Activated CD4-positive, CD25-positive, alpha-beta regulatory T cell treated with anti-CD3 and anti-CD28 coated beads, Interleukin-2, amount 50 U/mL, for 16 hours (primary cell): ENCODE measurements around the gene SPP1.

Source experiments
- DNase-seq: peaks from one replicate; pipeline ENCODE4 v3.0.0-alpha.2; 2020; ENCODE audit warnings: low read depth, low spot score

SPP1 gene

DNA sequence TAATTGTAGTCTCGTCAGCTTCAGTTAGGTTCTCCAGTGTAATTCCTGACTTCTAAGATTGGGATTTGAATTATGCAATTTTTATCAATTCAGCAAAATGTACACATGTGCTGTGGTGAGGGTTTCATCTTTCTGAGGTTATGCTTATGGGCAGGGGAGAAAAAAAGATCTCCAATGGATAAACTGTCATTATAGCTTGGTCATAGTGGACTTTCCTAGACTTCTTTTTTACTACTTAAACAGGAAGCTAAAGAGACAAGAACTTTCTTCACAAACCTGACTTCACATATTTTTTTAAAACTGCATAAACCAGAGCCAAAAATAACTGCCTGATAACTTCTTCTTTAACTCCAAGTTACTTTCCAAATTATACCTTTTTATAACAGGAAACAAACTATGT, 21.7 kb upstream of the SPP1 start:
- no peak for DNase-seq

- no peak for DNase-seq
Measured at GRCh38 chr4:87956501-87956900, 19.0 kb upstream of the SPP1 start.

- DNase-seq = no peak
Measured at GRCh38 chr4:87957061-87957460, 18.5 kb upstream of the SPP1 start.

DNA sequence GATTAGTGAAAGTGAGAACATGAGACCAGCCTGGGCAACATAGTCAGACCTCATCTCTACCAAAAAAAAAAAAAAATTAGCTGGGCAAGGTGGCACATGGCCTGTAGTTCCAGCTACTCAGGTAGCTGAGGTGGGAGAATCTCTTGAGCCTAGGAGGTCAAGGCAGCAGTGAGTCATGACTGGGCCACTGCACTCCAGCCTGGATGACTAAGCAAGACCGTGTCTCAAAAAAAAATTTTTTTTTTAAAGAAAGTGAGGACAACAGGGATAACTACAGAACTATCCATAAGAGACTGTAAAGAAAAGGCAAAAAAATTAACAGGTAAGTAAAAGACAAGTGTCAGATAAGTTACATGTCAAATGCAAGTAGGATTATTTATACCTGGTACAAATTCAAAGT, 13.5 kb upstream of the SPP1 start:
- DNase-seq = no peak

- no peak for DNase-seq
Measured at GRCh38 chr4:87962398-87963146, 12.9 kb upstream of the SPP1 start.

- DNase-seq = no peak
Measured at GRCh38 chr4:87965501-87965975, 10.0 kb upstream of the SPP1 start.

DNA sequence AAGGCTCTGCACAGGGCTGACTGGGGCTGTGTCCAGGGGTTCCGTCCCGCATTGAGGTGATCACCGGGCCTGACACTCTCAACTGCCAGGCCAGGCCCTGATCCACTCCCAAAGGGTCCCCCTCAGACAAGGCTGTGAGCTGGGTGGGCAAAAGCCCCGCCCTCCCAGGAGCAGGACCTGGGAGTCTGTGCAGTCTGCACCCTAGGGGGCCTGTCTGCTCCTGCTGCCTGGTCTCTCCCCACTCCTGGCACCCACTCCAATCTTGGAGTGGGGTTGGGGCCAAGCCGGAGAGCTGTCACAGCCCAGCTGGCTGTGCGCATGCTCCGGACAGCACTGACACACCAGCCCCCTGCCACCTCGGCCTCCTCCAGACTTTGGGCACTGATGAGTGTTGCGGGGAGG, 9.4 kb upstream of the SPP1 start:
- DNase-seq = no peak

- DNase-seq = no peak
Measured at GRCh38 chr4:87967193-87967592, 8.3 kb upstream of the SPP1 start.

DNA sequence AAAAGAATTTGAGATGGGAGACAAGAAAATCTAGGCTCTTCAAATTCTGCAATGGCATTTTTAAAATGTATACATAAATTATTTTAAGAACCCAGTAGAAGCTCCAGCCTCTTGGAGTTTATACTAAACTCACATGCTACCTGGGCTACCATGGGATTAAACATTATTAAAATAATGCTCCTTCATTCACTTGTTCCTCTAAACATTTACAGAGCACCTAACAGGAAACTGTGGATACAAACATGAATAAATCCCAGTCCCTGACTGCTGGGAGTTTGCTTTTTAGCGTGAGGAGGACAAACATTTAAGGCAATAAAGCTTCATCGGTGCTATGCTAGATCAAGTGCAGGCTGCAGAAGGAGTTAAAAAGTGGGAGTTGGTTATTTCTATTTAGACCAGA, 5.4 kb upstream of the SPP1 start:
- no peak for DNase-seq

GRCh38 chr4:87971866-87972265, 3.6 kb upstream of the SPP1 start:
- DNase-seq = no peak

- DNase-seq = no peak
Measured at GRCh38 chr4:87973283-87974169, 2.0 kb upstream of the SPP1 start.

DNA sequence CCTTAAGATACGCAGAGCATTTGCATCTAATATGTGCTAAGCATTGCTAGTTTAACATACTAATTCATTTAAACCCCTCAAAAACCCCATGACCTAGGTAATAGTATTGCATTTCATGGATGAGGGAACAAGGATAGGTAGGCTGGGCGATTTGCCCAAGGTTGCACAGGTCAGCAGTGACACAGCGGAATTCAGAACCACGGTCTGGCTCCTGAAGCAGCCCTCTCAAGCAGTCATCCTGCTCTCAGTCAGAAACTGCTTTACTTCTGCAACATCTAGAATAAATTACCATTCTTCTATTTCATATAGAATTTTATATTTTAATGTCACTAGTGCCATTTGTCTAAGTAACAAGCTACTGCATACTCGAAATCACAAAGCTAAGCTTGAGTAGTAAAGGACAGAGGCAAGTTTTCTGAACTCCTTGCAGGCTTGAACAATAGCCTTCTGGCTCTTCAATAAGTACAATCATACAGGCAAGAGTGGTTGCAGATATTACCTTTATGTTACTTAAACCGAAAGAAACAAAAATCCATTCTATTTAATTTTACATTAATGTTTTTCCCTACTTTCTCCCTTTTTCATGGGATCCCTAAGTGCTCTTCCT, 555 bp upstream of the SPP1 start:
- DNase-seq = no peak

GRCh38 chr4:87977521-87978278, 2.2 kb downstream of the SPP1 start:
- DNase-seq = no peak

GRCh38 chr4:87978681-87979080, 3.2 kb downstream of the SPP1 start:
- DNase-seq = no peak

DNA sequence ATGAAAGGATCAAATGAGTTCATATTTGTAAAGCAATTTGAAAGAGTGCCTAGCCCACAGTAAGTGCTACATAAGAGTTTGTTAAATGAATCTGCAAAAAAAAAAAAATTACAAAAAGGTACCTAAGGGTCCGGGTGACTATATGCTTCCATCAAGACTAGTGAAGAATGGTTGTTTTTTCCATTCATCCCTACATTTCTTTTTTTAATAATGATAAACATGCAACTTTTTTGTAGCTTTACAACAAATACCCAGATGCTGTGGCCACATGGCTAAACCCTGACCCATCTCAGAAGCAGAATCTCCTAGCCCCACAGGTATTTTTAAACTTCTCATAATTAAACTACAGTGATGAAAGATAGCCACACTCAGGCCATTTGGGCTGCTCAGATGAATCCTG, 4.3 kb downstream of the SPP1 start:
- DNase-seq = no peak

GRCh38 chr4:87981486-87981885, 6.0 kb downstream of the SPP1 start:
- no peak for DNase-seq

- no peak for DNase-seq
Measured at GRCh38 chr4:87982036-87982435, 6.5 kb downstream of the SPP1 start.

- no peak for DNase-seq
Measured at GRCh38 chr4:87982446-87983010, 7.0 kb downstream of the SPP1 start.

- DNase-seq = no peak
Measured at GRCh38 chr4:87983996-87984395, 8.5 kb downstream of the SPP1 start.

- DNase-seq = no peak
Measured at GRCh38 chr4:87985097-87985886, 9.8 kb downstream of the SPP1 start.

DNA sequence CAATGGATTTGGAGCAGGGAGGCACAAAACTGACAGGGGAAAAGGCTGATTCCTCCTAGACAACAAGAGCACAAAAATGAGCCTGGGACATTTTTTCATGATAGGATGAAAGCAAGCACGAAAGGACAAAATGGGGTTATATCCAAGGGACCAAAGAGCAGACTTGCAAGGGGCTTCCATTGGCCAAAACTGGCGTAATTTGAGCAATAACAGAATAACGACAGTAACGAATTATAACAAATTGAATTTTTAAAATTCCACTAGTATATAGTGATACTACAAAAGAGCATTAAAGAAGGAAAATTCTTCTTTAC, 10.3 kb downstream of the SPP1 start:
- DNase-seq = no peak
